ENCODE measurements around the gene SGMS1.

The SGMS1 gene

GRCh38 chr10:50620899-50621298 is 2.9 kb downstream of the SGMS1 start:
- Histone ChIP-seq H3K9ac (ENCODE audit: low read depth, low read length) (no peak overlapping the region), H3K9me3 (ENCODE audit: insufficient read depth, low read depth, low read length) (no peaks in the 10 kb centered on the region), H3K27me3 (ENCODE audit: insufficient read depth, low read length) (peaks cover 14% of the 10 kb centered on the region; the same call in 1 of the 2 replicates), H3K4me1 (ENCODE audit: insufficient read depth, low read length) (peaks cover 46% of the 10 kb centered on the region), H3K27ac (ENCODE audit: low read depth, low read length) (no peak overlapping the region), H3K4me3 (ENCODE audit: low read length) (no peak overlapping the region), H3K36me3 (ENCODE audit: insufficient read depth, low read length) (no peaks in the 10 kb centered on the region)
- WGBS = 77% methylated on average over 6 of the region's 7 CpGs

- Histone ChIP-seq H3K27me3 (ENCODE audit: insufficient read depth, low read length) (peaks cover 14% of the 10 kb centered on the region; the same call in 1 of the 2 replicates), H3K4me3 (ENCODE audit: low read length) (peak overlapping the region; percentile 5; the same call in 1 of the 2 replicates), H3K27ac (ENCODE audit: low read depth, low read length) (peak overlapping the region; percentile 71; the same call in 1 of the 2 replicates), H3K9ac (ENCODE audit: low read depth, low read length) (peak overlapping the region; percentile 18; the same call in 1 of the 2 replicates), H3K36me3 (ENCODE audit: insufficient read depth, low read length) (no peaks in the 10 kb centered on the region), H3K9me3 (ENCODE audit: insufficient read depth, low read depth, low read length) (no peaks in the 10 kb centered on the region), H3K4me1 (ENCODE audit: insufficient read depth, low read length) (peaks cover 45% of the 10 kb centered on the region)
- WGBS = 74% methylated on average over 1 of the region's 2 CpGs
These were observed 3.9 kb downstream of the SGMS1 start for GRCh38 chr10:50619882-50620281.

- Histone ChIP-seq H3K36me3 (ENCODE audit: insufficient read depth, low read length) (no peaks in the 10 kb centered on the region), H3K9me3 (ENCODE audit: insufficient read depth, low read depth, low read length) (no peaks in the 10 kb centered on the region), H3K4me1 (ENCODE audit: insufficient read depth, low read length) (peaks cover 51% of the 10 kb centered on the region), H3K9ac (ENCODE audit: low read depth, low read length) (peak overlapping the region; percentile 11; the same call in 1 of the 2 replicates), H3K27ac (ENCODE audit: low read depth, low read length) (peak overlapping the region; percentile 82; the same call in 1 of the 2 replicates), H3K4me3 (ENCODE audit: low read length) (peak overlapping the region; percentile 22; the same call in 1 of the 2 replicates), H3K27me3 (ENCODE audit: insufficient read depth, low read length) (peaks cover 14% of the 10 kb centered on the region; the same call in 1 of the 2 replicates)
- WGBS = 50% methylated on average over 1 of the region's 1 CpG
These were observed 4.6 kb downstream of the SGMS1 start for GRCh38 chr10:50619166-50619565.

- Histone ChIP-seq H3K9me3 (ENCODE audit: insufficient read depth, low read depth, low read length) (no peaks in the 10 kb centered on the region), H3K36me3 (ENCODE audit: insufficient read depth, low read length) (no peaks in the 10 kb centered on the region), H3K27me3 (ENCODE audit: insufficient read depth, low read length) (peaks cover 14% of the 10 kb centered on the region; the same call in 1 of the 2 replicates), H3K4me1 (ENCODE audit: insufficient read depth, low read length) (peaks cover 57% of the 10 kb centered on the region), H3K27ac (ENCODE audit: low read depth, low read length) (peak overlapping the region; percentile 82), H3K9ac (ENCODE audit: low read depth, low read length) (peak overlapping the region; percentile 11; the same call in 1 of the 2 replicates), H3K4me3 (ENCODE audit: low read length) (peak overlapping the region; percentile 22; the same call in 1 of the 2 replicates)
- 81% methylated on average over 3 of the region's 3 CpGs for WGBS
These were observed 5.1 kb downstream of the SGMS1 start for GRCh38 chr10:50618624-50619023.

GRCh38 chr10:50615658-50616057 is 8.1 kb downstream of the SGMS1 start:
- Histone ChIP-seq H3K36me3 (ENCODE audit: insufficient read depth, low read length) (no peaks in the 10 kb centered on the region), H3K4me3 (ENCODE audit: low read length) (no peak overlapping the region), H3K27me3 (ENCODE audit: insufficient read depth, low read length) (no peaks in the 10 kb centered on the region), H3K4me1 (ENCODE audit: insufficient read depth, low read length) (peaks cover 61% of the 10 kb centered on the region), H3K9me3 (ENCODE audit: insufficient read depth, low read depth, low read length) (no peaks in the 10 kb centered on the region), H3K27ac (ENCODE audit: low read depth, low read length) (no peak overlapping the region), H3K9ac (ENCODE audit: low read depth, low read length) (no peak overlapping the region)
- WGBS = 93% methylated on average over 2 of the region's 2 CpGs

GRCh38 chr10:50614444-50615137 is 9.2 kb downstream of the SGMS1 start:
- Histone ChIP-seq H3K9me3 (ENCODE audit: insufficient read depth, low read depth, low read length) (no peaks in the 10 kb centered on the region), H3K27me3 (ENCODE audit: insufficient read depth, low read length) (no peaks in the 10 kb centered on the region), H3K36me3 (ENCODE audit: insufficient read depth, low read length) (no peaks in the 10 kb centered on the region), H3K4me1 (ENCODE audit: insufficient read depth, low read length) (peaks cover 50% of the 10 kb centered on the region), H3K4me3 (ENCODE audit: low read length) (no peak overlapping the region), H3K27ac (ENCODE audit: low read depth, low read length) (no peak overlapping the region), H3K9ac (ENCODE audit: low read depth, low read length) (no peak overlapping the region)
- WGBS = 66% methylated on average over 7 of the region's 7 CpGs

GRCh38 chr10:50613726-50614443 is 9.9 kb downstream of the SGMS1 start:
- no peaks in the 10 kb centered on the region for H3K27me3 ChIP-seq (ENCODE audit: insufficient read depth, low read length)
- no peaks in the 10 kb centered on the region for H3K36me3 ChIP-seq (ENCODE audit: insufficient read depth, low read length)
- peaks cover 45% of the 10 kb centered on the region for H3K4me1 ChIP-seq (ENCODE audit: insufficient read depth, low read length)
- H3K27ac ChIP-seq (ENCODE audit: low read depth, low read length) = no peak overlapping the region
- H3K9ac ChIP-seq (ENCODE audit: low read depth, low read length) = no peak overlapping the region
- no peaks in the 10 kb centered on the region for H3K9me3 ChIP-seq (ENCODE audit: insufficient read depth, low read depth, low read length)
- 95% methylated on average over 2 of the region's 4 CpGs for WGBS
- H3K4me3 ChIP-seq (ENCODE audit: low read length) = no peak overlapping the region

GRCh38 chr10:50613150-50613549 is 10.6 kb downstream of the SGMS1 start:
- no peaks in the 10 kb centered on the region for H3K27me3 ChIP-seq (ENCODE audit: insufficient read depth, low read length)
- H3K36me3 ChIP-seq (ENCODE audit: insufficient read depth, low read length) = no peaks in the 10 kb centered on the region
- H3K27ac ChIP-seq (ENCODE audit: low read depth, low read length) = no peak overlapping the region
- H3K4me1 ChIP-seq (ENCODE audit: insufficient read depth, low read length) = peaks cover 38% of the 10 kb centered on the region
- no peak overlapping the region for H3K9ac ChIP-seq (ENCODE audit: low read depth, low read length)
- H3K4me3 ChIP-seq (ENCODE audit: low read length) = no peak overlapping the region
- H3K9me3 ChIP-seq (ENCODE audit: insufficient read depth, low read depth, low read length) = no peaks in the 10 kb centered on the region
- WGBS = 81% methylated on average over 2 of the region's 2 CpGs

GRCh38 chr10:50610368-50610767 is 13.4 kb downstream of the SGMS1 start:
- H3K9me3 ChIP-seq (ENCODE audit: insufficient read depth, low read depth, low read length) = no peaks in the 10 kb centered on the region
- WGBS = 92% methylated on average over 4 of the region's 4 CpGs

GRCh38 chr10:50607356-50607925 is 16.3 kb downstream of the SGMS1 start:
- no peak overlapping the region for H3K9ac ChIP-seq (ENCODE audit: low read depth, low read length)
- H3K4me1 ChIP-seq (ENCODE audit: insufficient read depth, low read length) = peaks cover 19% of the 10 kb centered on the region
- H3K4me3 ChIP-seq (ENCODE audit: low read length) = no peak overlapping the region
- no peaks in the 10 kb centered on the region for H3K27me3 ChIP-seq (ENCODE audit: insufficient read depth, low read length)
- no peaks in the 10 kb centered on the region for H3K9me3 ChIP-seq (ENCODE audit: insufficient read depth, low read depth, low read length)
- no peaks in the 10 kb centered on the region for H3K36me3 ChIP-seq (ENCODE audit: insufficient read depth, low read length)
- no peak overlapping the region for H3K27ac ChIP-seq (ENCODE audit: low read depth, low read length)

More at GRCh38 chr10:50610368-50610767, 13.4 kb downstream of the SGMS1 start:
- Histone ChIP-seq H3K9ac (ENCODE audit: low read depth, low read length) (no peak overlapping the region), H3K4me3 (ENCODE audit: low read length) (no peak overlapping the region), H3K27ac (ENCODE audit: low read depth, low read length) (no peak overlapping the region), H3K27me3 (ENCODE audit: insufficient read depth, low read length) (no peaks in the 10 kb centered on the region), H3K4me1 (ENCODE audit: insufficient read depth, low read length) (peaks cover 27% of the 10 kb centered on the region), H3K36me3 (ENCODE audit: insufficient read depth, low read length) (no peaks in the 10 kb centered on the region)

- 93% methylated on average over 1 of the region's 2 CpGs for WGBS
- no peaks in the 10 kb centered on the region for H3K27me3 ChIP-seq (ENCODE audit: insufficient read depth, low read length)
- H3K4me1 ChIP-seq (ENCODE audit: insufficient read depth, low read length) = peaks cover 16% of the 10 kb centered on the region
- H3K36me3 ChIP-seq (ENCODE audit: insufficient read depth, low read length) = no peaks in the 10 kb centered on the region
- no peak overlapping the region for H3K4me3 ChIP-seq (ENCODE audit: low read length)
- no peak overlapping the region for H3K27ac ChIP-seq (ENCODE audit: low read depth, low read length)
- no peaks in the 10 kb centered on the region for H3K9me3 ChIP-seq (ENCODE audit: insufficient read depth, low read depth, low read length)
- no peak overlapping the region for H3K9ac ChIP-seq (ENCODE audit: low read depth, low read length)
These were observed 17.8 kb downstream of the SGMS1 start for GRCh38 chr10:50605951-50606270.
